HepG2 (cell line): ENCODE measurements around the gene FALEC. TPM values are rescaled to one million over a fixed set of nuclear protein-coding genes. Genes with fewer than 3 reads are reported as not detected.

Experiments used
- ARHGAP35 ChIP-seq: sonication (generic); formaldehyde crosslinking; IDR thresholded peaks from 2 replicates; pipeline ENCODE4 v1.9.0; 2022; ENCODE audit warnings: mild to moderate bottlenecking, inconsistent platforms, moderate library complexity, missing genetic modification reagents, borderline replicate concordance
- ATF1 ChIP-seq: IDR thresholded peaks from 2 replicates; pipeline ENCODE4 v1.6.1; 2016; ENCODE audit warnings: mild to moderate bottlenecking, control low read depth
- ATF7-NPFF ChIP-seq: sonication (generic); formaldehyde crosslinking; IDR thresholded peaks from 2 replicates; pipeline ENCODE4 v1.8.1; 2023; ENCODE audit warnings: mild to moderate bottlenecking, low read depth, missing genetic modification reagents, moderate library complexity
- CCAR2 ChIP-seq: fragments of 200-400 bp; formaldehyde crosslinking; optimal IDR thresholded peaks from 2 replicates; pipeline ENCODE3; 2018; ENCODE audit warnings: low read depth, mild to moderate bottlenecking, low read length, moderate library complexity
- GZF1 ChIP-seq: sonication (generic); formaldehyde crosslinking; IDR thresholded peaks from 2 replicates; pipeline ENCODE4 v1.5.1; 2020; ENCODE audit warnings: mild to moderate bottlenecking, missing genetic modification reagents
- HMGA1 ChIP-seq: sonication (generic); formaldehyde crosslinking; conservative IDR thresholded peaks from 2 replicates; pipeline ENCODE4 v1.4.0; 2020; ENCODE audit warnings: missing genetic modification reagents
- HOXA7 ChIP-seq: sonication (generic); formaldehyde crosslinking; IDR thresholded peaks from 2 replicates; pipeline ENCODE4 v1.8.1; 2022; ENCODE audit warnings: mild to moderate bottlenecking, missing genetic modification reagents, moderate library complexity
- SMYD3 ChIP-seq: sonication (generic); formaldehyde crosslinking; IDR thresholded peaks from 2 replicates; pipeline ENCODE4 v1.8.1; 2023; ENCODE audit warnings: mild to moderate bottlenecking, missing genetic modification reagents
- TEAD3 ChIP-seq: optimal IDR thresholded peaks from 2 replicates; pipeline ENCODE3; 2016; ENCODE audit warnings: borderline replicate concordance
- ZFY ChIP-seq: sonication (generic); formaldehyde crosslinking; IDR thresholded peaks from 2 replicates; pipeline ENCODE4 v1.4.0; 2020; ENCODE audit warnings: missing genetic modification reagents
- ZMYM3 ChIP-seq: sonication (generic); formaldehyde crosslinking; IDR thresholded peaks from 2 replicates; pipeline ENCODE4 v1.5.1; 2020; ENCODE audit warnings: mild to moderate bottlenecking, missing genetic modification reagents
- ZNF121 ChIP-seq: sonication (generic); formaldehyde crosslinking; IDR thresholded peaks from 2 replicates; pipeline ENCODE4 v1.5.0; 2020; ENCODE audit warnings: mild to moderate bottlenecking, missing genetic modification reagents
- ZNF335 ChIP-seq: sonication (generic); formaldehyde crosslinking; IDR thresholded peaks from 2 replicates; pipeline ENCODE4 v1.4.0; 2020; ENCODE audit warnings: missing genetic modification reagents
- ZNF790 ChIP-seq: sonication (generic); formaldehyde crosslinking; IDR thresholded peaks from 2 replicates; pipeline ENCODE4 v1.8.0; 2022; ENCODE audit warnings: missing genetic modification reagents, mild to moderate bottlenecking, borderline replicate concordance
- ZNF816 ChIP-seq: sonication (generic); formaldehyde crosslinking; IDR thresholded peaks from 2 replicates; pipeline ENCODE4 v1.8.0; 2022; ENCODE audit warnings: missing genetic modification reagents, mild to moderate bottlenecking, borderline replicate concordance
- polyA plus RNA-seq, 8 experiments: library from polyadenylated mRNA; depleted of rRNA in 3 of 8; stranded (reverse) in 7 of 8; unstranded in 1 of 8; fragments of >200 nt; fragmentation: Illumina TruSeq in 4 of 8; extraction: Trizol in 4 of 8; gene quantifications; 2 replicates each; pipeline versions ENCODE4 v1.2.1 to v1.2.3, GENCODE V29; 2011 to 2016; ENCODE audit warnings: low read depth in 4 of 8, missing spikeins in 1 of 8, mixed read lengths in 1 of 8; ENCODE audit not compliant: insufficient read depth in 1 of 8
- total RNA-seq, 5 experiments: library from RNA; depleted of rRNA; stranded (reverse); fragments of >200 nt; fragmentation: Illumina TruSeq; extraction: Trizol; gene quantifications; 2 replicates each; pipeline ENCODE4 v1.2.3, GENCODE V29; 2016; ENCODE audit warnings: low read depth in 1 of 5
- TF ChIP-seq, protein P1 (sequence below): sonication (generic); formaldehyde crosslinking; IDR thresholded peaks from 2 replicates; pipeline ENCODE4 v1.5.1; 2020; ENCODE audit warnings: mild to moderate bottlenecking, missing genetic modification reagents, moderate library complexity
- TF ChIP-seq, protein P2 (sequence below): sonication (generic); formaldehyde crosslinking; IDR thresholded peaks from 2 replicates; pipeline ENCODE4 v1.4.0; 2020; ENCODE audit warnings: mild to moderate bottlenecking, missing genetic modification reagents
- TF ChIP-seq, protein P3 (sequence below), 2 experiments: sonication (generic) in 1 of 2; formaldehyde crosslinking in 1 of 2; IDR thresholded peaks; 2 replicates each; pipeline versions ENCODE4 v1.4.0 to v1.6.1; 2018 to 2020; ENCODE audit warnings: missing genetic modification reagents in 2 of 2, borderline replicate concordance in 1 of 2, low read depth in 1 of 2, mild to moderate bottlenecking in 1 of 2, missing biosample characterization in 1 of 2
- TF ChIP-seq, protein P4 (sequence below): sonication (generic); formaldehyde crosslinking; IDR thresholded peaks from 2 replicates; pipeline ENCODE4 v1.4.0; 2020; ENCODE audit warnings: missing genetic modification reagents

The FALEC gene
- total and polyA plus RNA-seq, 2 of the 13 experiments (the other 11 are each of a cell fraction or from before 2014, with no cell fraction given), result 0.33 to 0.71 TPM

DNA sequence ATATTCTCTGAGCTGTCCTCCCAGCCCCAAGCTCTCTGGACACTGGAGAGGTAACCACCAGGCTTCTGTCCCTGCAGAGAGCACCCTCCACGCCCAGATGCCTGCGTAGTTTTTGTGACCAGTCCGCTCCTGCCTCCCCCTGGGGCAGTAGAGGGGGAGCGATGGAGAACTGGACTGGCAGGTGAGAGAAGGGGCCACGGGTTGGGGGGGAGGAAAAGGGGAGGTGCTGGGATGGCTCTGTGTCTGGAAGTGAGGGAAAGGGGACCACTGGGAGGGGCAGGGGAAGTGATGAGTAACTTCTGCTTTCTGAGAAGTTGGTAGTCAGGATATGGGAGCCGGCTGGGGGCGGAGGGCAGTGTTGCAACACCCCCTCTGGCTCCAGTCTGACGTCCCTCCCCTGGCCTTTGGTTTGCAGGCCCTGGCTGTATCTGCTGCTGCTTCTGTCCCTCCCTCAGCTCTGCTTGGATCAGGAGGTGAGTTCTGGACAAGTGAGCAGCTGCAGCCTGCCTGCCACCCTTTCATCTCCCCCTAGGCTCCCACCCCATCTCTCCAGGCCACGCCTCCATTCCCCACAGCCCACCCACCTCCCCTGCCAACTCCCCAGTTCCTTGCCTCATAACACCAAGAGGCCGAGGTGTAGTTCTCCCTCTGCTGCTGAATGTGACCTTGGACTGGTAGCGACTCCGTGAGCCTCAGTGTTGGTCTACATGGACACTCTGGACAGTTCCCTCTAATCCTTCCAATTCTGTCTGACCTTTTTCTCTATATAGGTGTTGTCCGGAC is 36.8 kb downstream of the FALEC start (continued):
- TF ChIP-seq, protein P1, sequence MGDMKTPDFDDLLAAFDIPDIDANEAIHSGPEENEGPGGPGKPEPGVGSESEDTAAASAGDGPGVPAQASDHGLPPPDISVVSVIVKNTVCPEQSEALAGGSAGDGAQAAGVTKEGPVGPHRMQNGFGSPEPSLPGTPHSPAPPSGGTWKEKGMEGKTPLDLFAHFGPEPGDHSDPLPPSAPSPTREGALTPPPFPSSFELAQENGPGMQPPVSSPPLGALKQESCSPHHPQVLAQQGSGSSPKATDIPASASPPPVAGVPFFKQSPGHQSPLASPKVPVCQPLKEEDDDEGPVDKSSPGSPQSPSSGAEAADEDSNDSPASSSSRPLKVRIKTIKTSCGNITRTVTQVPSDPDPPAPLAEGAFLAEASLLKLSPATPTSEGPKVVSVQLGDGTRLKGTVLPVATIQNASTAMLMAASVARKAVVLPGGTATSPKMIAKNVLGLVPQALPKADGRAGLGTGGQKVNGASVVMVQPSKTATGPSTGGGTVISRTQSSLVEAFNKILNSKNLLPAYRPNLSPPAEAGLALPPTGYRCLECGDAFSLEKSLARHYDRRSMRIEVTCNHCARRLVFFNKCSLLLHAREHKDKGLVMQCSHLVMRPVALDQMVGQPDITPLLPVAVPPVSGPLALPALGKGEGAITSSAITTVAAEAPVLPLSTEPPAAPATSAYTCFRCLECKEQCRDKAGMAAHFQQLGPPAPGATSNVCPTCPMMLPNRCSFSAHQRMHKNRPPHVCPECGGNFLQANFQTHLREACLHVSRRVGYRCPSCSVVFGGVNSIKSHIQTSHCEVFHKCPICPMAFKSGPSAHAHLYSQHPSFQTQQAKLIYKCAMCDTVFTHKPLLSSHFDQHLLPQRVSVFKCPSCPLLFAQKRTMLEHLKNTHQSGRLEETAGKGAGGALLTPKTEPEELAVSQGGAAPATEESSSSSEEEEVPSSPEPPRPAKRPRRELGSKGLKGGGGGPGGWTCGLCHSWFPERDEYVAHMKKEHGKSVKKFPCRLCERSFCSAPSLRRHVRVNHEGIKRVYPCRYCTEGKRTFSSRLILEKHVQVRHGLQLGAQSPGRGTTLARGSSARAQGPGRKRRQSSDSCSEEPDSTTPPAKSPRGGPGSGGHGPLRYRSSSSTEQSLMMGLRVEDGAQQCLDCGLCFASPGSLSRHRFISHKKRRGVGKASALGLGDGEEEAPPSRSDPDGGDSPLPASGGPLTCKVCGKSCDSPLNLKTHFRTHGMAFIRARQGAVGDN (CRISPR knock-in tag), result peak; percentile 88
- TF ChIP-seq ZNF335 (CRISPR knock-in tag) (0 out of 2 replicates have a peak, but pooled peaks have one; percentile 56), GZF1 (CRISPR knock-in tag) (no peak), ZNF121 (CRISPR knock-in tag) (no peak), ATF7-NPFF (CRISPR knock-in tag) (no peak), HMGA1 (CRISPR knock-in tag) (no peak), ZMYM3 (CRISPR knock-in tag) (no peak), HOXA7 (CRISPR knock-in tag) (no peak), ZNF790 (CRISPR knock-in tag) (no peak), TEAD3 (no peak), ZNF816 (CRISPR knock-in tag) (peak; percentile 78; the same call in 1 of the 2 replicates), ATF1 (CRISPR knock-in tag) (no peak), ARHGAP35 (no peak), SMYD3 (CRISPR knock-in tag) (no peak), ZFY (CRISPR knock-in tag) (peak; percentile 67), CCAR2 (no peak)
- TF ChIP-seq, protein P2, sequence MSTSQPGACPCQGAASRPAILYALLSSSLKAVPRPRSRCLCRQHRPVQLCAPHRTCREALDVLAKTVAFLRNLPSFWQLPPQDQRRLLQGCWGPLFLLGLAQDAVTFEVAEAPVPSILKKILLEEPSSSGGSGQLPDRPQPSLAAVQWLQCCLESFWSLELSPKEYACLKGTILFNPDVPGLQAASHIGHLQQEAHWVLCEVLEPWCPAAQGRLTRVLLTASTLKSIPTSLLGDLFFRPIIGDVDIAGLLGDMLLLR (CRISPR knock-in tag), result no peak
- TF ChIP-seq, protein P3, sequence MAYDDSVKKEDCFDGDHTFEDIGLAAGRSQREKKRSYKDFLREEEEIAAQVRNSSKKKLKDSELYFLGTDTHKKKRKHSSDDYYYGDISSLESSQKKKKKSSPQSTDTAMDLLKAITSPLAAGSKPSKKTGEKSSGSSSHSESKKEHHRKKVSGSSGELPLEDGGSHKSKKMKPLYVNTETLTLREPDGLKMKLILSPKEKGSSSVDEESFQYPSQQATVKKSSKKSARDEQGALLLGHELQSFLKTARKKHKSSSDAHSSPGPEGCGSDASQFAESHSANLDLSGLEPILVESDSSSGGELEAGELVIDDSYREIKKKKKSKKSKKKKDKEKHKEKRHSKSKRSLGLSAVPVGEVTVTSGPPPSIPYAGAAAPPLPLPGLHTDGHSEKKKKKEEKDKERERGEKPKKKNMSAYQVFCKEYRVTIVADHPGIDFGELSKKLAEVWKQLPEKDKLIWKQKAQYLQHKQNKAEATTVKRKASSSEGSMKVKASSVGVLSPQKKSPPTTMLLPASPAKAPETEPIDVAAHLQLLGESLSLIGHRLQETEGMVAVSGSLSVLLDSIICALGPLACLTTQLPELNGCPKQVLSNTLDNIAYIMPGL (CRISPR knock-in tag; IDR thresholded peaks at IDR 0.05; ENCODE audit: borderline replicate concordance in 1 of 2, low read depth in 1 of 2), result peak in 1 of 2 experiments; percentile 41; a peak in 1 of 4 replicates
- TF ChIP-seq, protein P4, sequence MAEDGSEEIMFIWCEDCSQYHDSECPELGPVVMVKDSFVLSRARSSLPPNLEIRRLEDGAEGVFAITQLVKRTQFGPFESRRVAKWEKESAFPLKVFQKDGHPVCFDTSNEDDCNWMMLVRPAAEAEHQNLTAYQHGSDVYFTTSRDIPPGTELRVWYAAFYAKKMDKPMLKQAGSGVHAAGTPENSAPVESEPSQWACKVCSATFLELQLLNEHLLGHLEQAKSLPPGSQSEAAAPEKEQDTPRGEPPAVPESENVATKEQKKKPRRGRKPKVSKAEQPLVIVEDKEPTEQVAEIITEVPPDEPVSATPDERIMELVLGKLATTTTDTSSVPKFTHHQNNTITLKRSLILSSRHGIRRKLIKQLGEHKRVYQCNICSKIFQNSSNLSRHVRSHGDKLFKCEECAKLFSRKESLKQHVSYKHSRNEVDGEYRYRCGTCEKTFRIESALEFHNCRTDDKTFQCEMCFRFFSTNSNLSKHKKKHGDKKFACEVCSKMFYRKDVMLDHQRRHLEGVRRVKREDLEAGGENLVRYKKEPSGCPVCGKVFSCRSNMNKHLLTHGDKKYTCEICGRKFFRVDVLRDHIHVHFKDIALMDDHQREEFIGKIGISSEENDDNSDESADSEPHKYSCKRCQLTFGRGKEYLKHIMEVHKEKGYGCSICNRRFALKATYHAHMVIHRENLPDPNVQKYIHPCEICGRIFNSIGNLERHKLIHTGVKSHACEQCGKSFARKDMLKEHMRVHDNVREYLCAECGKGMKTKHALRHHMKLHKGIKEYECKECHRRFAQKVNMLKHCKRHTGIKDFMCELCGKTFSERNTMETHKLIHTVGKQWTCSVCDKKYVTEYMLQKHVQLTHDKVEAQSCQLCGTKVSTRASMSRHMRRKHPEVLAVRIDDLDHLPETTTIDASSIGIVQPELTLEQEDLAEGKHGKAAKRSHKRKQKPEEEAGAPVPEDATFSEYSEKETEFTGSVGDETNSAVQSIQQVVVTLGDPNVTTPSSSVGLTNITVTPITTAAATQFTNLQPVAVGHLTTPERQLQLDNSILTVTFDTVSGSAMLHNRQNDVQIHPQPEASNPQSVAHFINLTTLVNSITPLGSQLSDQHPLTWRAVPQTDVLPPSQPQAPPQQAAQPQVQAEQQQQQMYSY (CRISPR knock-in tag), result no peak
